HepG2 (cell line): ENCODE data around the gene PRUNE1. TPM values are rescaled to one million over a fixed set of nuclear protein-coding genes. Genes with fewer than 3 reads are reported as not detected.
A peak's percentile ranks its signal among the peaks of the same experiment; 100 is the strongest.

ENCODE experiments used
- AGO1 ChIP-seq: fragments of 200-400 bp; formaldehyde crosslinking; IDR thresholded peaks from 2 replicates; pipeline ENCODE4 v1.6.1; 2017; ENCODE audit warnings: mild to moderate bottlenecking, low read depth, low read length, moderate library complexity; ENCODE audit not compliant: poor library complexity, severe bottlenecking
- BCL6 ChIP-seq: IDR thresholded peaks from 2 replicates; pipeline ENCODE4 v1.6.1; 2016; ENCODE audit warnings: missing genetic modification reagents, missing compliant biosample characterization
- CBX1 ChIP-seq: IDR thresholded peaks from one replicate; pipeline ENCODE4 v1.6.1; 2016; ENCODE audit warnings: antibody characterized with exemption, low read depth
- FIP1L1 ChIP-seq: fragments of 200-400 bp; formaldehyde crosslinking; IDR thresholded peaks from 2 replicates; pipeline ENCODE4 v1.6.1; 2018; ENCODE audit warnings: low read depth, mild to moderate bottlenecking, low read length, moderate library complexity, borderline replicate concordance; ENCODE audit not compliant: insufficient read depth
- NFIB ChIP-seq: sonication (generic); formaldehyde crosslinking; IDR thresholded peaks from 2 replicates; pipeline ENCODE4 v1.9.0; 2021; ENCODE audit warnings: missing genetic modification reagents, mild to moderate bottlenecking, borderline replicate concordance
- PHF20 ChIP-seq: sonication (generic); formaldehyde crosslinking; IDR thresholded peaks from 2 replicates; pipeline ENCODE4 v1.5.0; 2020; ENCODE audit warnings: mild to moderate bottlenecking, missing genetic modification reagents
- POGZ ChIP-seq: sonication (generic); formaldehyde crosslinking; IDR thresholded peaks from 2 replicates; pipeline ENCODE4 v1.4.0; 2020; ENCODE audit warnings: mild to moderate bottlenecking, missing genetic modification reagents
- RBAK ChIP-seq: sonication (generic); formaldehyde crosslinking; IDR thresholded peaks from 2 replicates; pipeline ENCODE4 v1.5.1; 2020; ENCODE audit warnings: mild to moderate bottlenecking, missing genetic modification reagents
- TBL1XR1 ChIP-seq: fragments of 150-350 bp; IDR thresholded peaks from 2 replicates; pipeline ENCODE4 v1.6.1; 2014; ENCODE audit warnings: borderline replicate concordance, low read length; ENCODE audit not compliant: partially characterized antibody
- ZBTB38 ChIP-seq: sonication (generic); formaldehyde crosslinking; IDR thresholded peaks from 2 replicates; pipeline ENCODE4 v1.5.1; 2020; ENCODE audit warnings: mild to moderate bottlenecking, missing genetic modification reagents
- ZKSCAN5 ChIP-seq: sonication (generic); formaldehyde crosslinking; IDR thresholded peaks from 2 replicates; pipeline ENCODE4 v1.5.1; 2020; ENCODE audit warnings: mild to moderate bottlenecking, missing genetic modification reagents
- ZMYM3 ChIP-seq: sonication (generic); formaldehyde crosslinking; IDR thresholded peaks from 2 replicates; pipeline ENCODE4 v1.5.1; 2020; ENCODE audit warnings: mild to moderate bottlenecking, missing genetic modification reagents
- ZNF484 ChIP-seq: sonication (generic); formaldehyde crosslinking; IDR thresholded peaks from 2 replicates; pipeline ENCODE4 v1.5.1; 2020; ENCODE audit warnings: mild to moderate bottlenecking, low read depth, missing genetic modification reagents, borderline replicate concordance
- ZNF652 ChIP-seq: IDR thresholded peaks from 2 replicates; pipeline ENCODE4 v1.6.1; 2016; ENCODE audit warnings: low read depth, borderline replicate concordance
- polyA plus RNA-seq, 8 experiments: library from polyadenylated mRNA; depleted of rRNA in 3 of 8; stranded (reverse) in 7 of 8; unstranded in 1 of 8; fragments of >200 nt; fragmentation: Illumina TruSeq in 4 of 8; extraction: Trizol in 4 of 8; gene quantifications; 2 replicates each; pipeline versions ENCODE4 v1.2.1 to v1.2.3, GENCODE V29; 2011 to 2016; ENCODE audit warnings: low read depth in 4 of 8, missing spikeins in 1 of 8, mixed read lengths in 1 of 8; ENCODE audit not compliant: insufficient read depth in 1 of 8
- total RNA-seq, 5 experiments: library from RNA; depleted of rRNA; stranded (reverse); fragments of >200 nt; fragmentation: Illumina TruSeq; extraction: Trizol; gene quantifications; 2 replicates each; pipeline ENCODE4 v1.2.3, GENCODE V29; 2016; ENCODE audit warnings: low read depth in 1 of 5
- TF ChIP-seq, protein P1 (sequence below): sonication (generic); formaldehyde crosslinking; IDR thresholded peaks from 2 replicates; pipeline ENCODE4 v1.8.0; 2022; ENCODE audit warnings: mild to moderate bottlenecking, missing genetic modification reagents, moderate library complexity
- TF ChIP-seq, protein P2 (sequence below): sonication (generic); formaldehyde crosslinking; IDR thresholded peaks from 2 replicates; pipeline ENCODE4 v1.8.0; 2022; ENCODE audit warnings: missing genetic modification reagents, low read depth, mild to moderate bottlenecking, borderline replicate concordance
- TF ChIP-seq, protein P3 (sequence below): sonication (generic); formaldehyde crosslinking; IDR thresholded peaks from 2 replicates; pipeline ENCODE4 v1.4.0; 2020; ENCODE audit warnings: mild to moderate bottlenecking, missing genetic modification reagents, borderline replicate concordance
- TF ChIP-seq, protein P4 (sequence below): sonication (generic); formaldehyde crosslinking; IDR thresholded peaks from 2 replicates; pipeline ENCODE4 v1.9.0; 2021; ENCODE audit warnings: missing genetic modification reagents, borderline replicate concordance

PRUNE1 gene
- total and polyA plus RNA-seq, 2 of the 13 experiments (the other 11 are each of a cell fraction or from before 2014, with no cell fraction given) = 19.0 to 31.9 TPM

DNA sequence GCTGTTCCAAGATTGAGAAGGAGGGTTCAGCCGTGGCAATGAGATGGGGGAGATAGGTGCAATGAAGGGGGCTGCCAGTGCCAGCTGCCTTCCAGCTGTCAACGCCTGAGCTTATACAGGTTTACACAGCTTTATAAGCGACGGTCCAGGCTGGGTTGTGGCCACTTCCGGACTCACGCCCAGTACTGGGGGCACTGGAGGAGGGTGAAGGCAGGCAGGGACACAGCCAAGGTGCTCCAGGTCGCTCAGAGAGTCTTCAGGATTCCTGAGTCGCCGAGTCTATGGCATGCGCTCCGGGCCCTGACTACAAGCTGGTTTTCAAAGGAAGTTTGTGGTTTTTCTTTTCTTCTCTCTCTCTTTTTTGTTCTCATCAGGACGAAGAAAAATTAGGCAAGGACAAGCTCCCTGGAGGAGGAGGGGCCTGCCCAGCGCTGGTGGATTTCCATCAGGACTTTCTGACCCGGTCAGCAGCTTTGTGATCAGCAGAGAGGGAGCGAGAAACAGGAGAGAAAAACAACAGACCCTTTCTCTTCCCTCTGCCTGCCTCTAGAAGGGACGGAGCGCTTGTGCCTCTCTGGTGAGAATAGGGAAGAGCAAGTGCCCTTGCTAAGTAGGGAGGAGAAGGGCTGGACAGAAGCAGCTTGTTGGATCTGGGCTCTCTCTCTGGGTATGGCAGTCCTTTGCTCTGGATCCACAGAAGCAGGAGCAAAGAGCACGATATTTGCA, 1.8 kb upstream of the PRUNE1 start, which contains the start of gene MINDY1 (continued):
- TF ChIP-seq AGO1 (no peak), FIP1L1 (no peak), CBX1 (no peak), ZMYM3 (peak; percentile 44; the same call in 1 of the 2 replicates), ZNF652 (CRISPR knock-in tag) (no peak), BCL6 (CRISPR knock-in tag) (no peak; the same call in 1 of the 2 replicates), ZBTB38 (CRISPR knock-in tag) (0 out of 2 replicates have a peak, but pooled peaks have one; percentile 48), POGZ (no peak), ZNF484 (CRISPR knock-in tag) (no peak), RBAK (CRISPR knock-in tag) (no peak), ZKSCAN5 (CRISPR knock-in tag) (no peak), NFIB (CRISPR knock-in tag) (no peak), PHF20 (CRISPR knock-in tag) (no peak), TBL1XR1 (peak; percentile 31)
- TF ChIP-seq, protein P1, sequence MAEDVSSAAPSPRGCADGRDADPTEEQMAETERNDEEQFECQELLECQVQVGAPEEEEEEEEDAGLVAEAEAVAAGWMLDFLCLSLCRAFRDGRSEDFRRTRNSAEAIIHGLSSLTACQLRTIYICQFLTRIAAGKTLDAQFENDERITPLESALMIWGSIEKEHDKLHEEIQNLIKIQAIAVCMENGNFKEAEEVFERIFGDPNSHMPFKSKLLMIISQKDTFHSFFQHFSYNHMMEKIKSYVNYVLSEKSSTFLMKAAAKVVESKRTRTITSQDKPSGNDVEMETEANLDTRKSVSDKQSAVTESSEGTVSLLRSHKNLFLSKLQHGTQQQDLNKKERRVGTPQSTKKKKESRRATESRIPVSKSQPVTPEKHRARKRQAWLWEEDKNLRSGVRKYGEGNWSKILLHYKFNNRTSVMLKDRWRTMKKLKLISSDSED (CRISPR knock-in tag) = no peak
- TF ChIP-seq, protein P2, sequence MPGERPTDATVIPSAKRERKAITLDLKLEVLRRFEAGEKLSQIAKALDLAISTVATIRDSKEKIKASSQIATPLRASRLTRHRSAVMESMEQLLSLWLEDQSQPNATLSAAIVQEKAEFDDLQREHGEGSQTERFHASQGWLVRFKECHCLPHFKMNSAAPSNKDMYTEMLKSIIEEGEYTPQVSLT (CRISPR knock-in tag) = no peak
- TF ChIP-seq, protein P3, sequence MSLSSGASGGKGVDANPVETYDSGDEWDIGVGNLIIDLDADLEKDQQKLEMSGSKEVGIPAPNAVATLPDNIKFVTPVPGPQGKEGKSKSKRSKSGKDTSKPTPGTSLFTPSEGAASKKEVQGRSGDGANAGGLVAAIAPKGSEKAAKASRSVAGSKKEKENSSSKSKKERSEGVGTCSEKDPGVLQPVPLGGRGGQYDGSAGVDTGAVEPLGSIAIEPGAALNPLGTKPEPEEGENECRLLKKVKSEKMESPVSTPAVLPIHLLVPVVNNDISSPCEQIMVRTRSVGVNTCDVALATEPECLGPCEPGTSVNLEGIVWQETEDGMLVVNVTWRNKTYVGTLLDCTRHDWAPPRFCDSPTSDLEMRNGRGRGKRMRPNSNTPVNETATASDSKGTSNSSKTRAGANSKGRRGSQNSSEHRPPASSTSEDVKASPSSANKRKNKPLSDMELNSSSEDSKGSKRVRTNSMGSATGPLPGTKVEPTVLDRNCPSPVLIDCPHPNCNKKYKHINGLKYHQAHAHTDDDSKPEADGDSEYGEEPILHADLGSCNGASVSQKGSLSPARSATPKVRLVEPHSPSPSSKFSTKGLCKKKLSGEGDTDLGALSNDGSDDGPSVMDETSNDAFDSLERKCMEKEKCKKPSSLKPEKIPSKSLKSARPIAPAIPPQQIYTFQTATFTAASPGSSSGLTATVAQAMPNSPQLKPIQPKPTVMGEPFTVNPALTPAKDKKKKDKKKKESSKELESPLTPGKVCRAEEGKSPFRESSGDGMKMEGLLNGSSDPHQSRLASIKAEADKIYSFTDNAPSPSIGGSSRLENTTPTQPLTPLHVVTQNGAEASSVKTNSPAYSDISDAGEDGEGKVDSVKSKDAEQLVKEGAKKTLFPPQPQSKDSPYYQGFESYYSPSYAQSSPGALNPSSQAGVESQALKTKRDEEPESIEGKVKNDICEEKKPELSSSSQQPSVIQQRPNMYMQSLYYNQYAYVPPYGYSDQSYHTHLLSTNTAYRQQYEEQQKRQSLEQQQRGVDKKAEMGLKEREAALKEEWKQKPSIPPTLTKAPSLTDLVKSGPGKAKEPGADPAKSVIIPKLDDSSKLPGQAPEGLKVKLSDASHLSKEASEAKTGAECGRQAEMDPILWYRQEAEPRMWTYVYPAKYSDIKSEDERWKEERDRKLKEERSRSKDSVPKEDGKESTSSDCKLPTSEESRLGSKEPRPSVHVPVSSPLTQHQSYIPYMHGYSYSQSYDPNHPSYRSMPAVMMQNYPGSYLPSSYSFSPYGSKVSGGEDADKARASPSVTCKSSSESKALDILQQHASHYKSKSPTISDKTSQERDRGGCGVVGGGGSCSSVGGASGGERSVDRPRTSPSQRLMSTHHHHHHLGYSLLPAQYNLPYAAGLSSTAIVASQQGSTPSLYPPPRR (CRISPR knock-in tag) = no peak
- TF ChIP-seq, protein P4, sequence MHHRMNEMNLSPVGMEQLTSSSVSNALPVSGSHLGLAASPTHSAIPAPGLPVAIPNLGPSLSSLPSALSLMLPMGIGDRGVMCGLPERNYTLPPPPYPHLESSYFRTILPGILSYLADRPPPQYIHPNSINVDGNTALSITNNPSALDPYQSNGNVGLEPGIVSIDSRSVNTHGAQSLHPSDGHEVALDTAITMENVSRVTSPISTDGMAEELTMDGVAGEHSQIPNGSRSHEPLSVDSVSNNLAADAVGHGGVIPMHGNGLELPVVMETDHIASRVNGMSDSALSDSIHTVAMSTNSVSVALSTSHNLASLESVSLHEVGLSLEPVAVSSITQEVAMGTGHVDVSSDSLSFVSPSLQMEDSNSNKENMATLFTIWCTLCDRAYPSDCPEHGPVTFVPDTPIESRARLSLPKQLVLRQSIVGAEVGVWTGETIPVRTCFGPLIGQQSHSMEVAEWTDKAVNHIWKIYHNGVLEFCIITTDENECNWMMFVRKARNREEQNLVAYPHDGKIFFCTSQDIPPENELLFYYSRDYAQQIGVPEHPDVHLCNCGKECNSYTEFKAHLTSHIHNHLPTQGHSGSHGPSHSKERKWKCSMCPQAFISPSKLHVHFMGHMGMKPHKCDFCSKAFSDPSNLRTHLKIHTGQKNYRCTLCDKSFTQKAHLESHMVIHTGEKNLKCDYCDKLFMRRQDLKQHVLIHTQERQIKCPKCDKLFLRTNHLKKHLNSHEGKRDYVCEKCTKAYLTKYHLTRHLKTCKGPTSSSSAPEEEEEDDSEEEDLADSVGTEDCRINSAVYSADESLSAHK (CRISPR knock-in tag) = no peak
